ENCODE data around the gene TACC3. TPM values are rescaled to one million over a fixed set of nuclear protein-coding genes. Genes with fewer than 3 reads are reported as not detected.

Gene TACC3
- total RNA-seq, 1 experiment from 2014 or later = 207 TPM

DNA sequence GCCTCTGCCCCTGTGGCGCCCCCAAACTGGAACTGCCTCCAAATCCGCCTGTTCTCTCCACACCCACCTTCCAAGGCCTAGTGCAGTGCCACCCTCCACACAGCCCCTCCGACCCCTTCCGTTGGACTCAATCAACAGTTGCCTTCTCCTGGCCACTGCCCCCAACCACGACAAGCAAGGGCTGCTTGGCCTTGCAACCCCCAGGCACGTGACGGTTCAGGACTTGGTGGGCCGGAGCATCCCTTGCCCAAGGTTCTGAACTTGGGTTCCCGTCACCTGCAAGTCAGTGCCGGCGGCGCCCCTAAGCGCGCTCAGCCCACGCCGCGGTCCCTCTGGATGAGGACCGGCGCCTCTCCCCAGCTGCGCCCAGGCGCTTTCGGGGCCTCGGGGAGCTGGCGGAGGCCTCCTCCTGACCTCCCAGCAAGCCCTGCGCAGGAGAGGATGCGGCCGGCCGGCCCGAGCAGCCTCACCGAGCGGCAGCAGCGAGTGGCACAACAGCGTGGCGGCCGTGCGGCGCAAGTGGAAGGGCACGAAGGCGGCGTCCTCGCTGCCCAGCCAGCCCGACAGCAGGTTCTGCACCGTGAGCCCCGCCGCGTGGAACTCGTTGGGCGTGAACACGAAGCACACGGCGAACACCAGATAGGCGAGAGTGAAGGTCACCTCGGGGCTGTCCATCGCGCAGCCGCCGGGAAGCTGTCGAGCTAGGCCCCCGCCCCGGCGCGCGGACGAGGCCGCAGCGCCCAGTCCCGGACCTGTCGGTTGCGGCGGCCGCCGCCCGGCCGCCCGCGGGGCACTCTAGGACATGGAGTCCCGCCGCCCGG lies 948 bp upstream of the TACC3 start (continued):
- TF ChIP-seq ZNF281 (CRISPR knock-in tag; IDR thresholded peaks at IDR 0.05) (no peak), SMAD4 (CRISPR knock-in tag; IDR thresholded peaks at IDR 0.05) (no peak), ATF1 (CRISPR knock-in tag; IDR thresholded peaks at IDR 0.05) (no peak), HMGA2 (CRISPR knock-in tag; IDR thresholded peaks at IDR 0.05) (no peak), MLX (CRISPR knock-in tag; IDR thresholded peaks at IDR 0.05) (0 out of 2 replicates have a peak, but pooled peaks have one; percentile 56), ARID4B (CRISPR knock-in tag; IDR thresholded peaks at IDR 0.05; ENCODE audit: borderline replicate concordance) (peak; percentile 34), RELA (CRISPR knock-in tag; IDR thresholded peaks at IDR 0.05; ENCODE audit: borderline replicate concordance) (peak; percentile 74; the same call in 1 of the 2 replicates), CREM (CRISPR knock-in tag; IDR thresholded peaks at IDR 0.05) (0 out of 2 replicates have a peak, but pooled peaks have one; percentile 7), FOXP4 (CRISPR knock-in tag; IDR thresholded peaks at IDR 0.05) (peak; percentile 44; the same call in 1 of the 2 replicates), IRF2 (CRISPR knock-in tag; IDR thresholded peaks at IDR 0.05; ENCODE audit: borderline replicate concordance, low read depth) (no peak), GRHL2 (CRISPR knock-in tag; IDR thresholded peaks at IDR 0.05; ENCODE audit: insufficient replicate concordance, severe bottlenecking) (no peak), EMX1 (CRISPR knock-in tag; IDR thresholded peaks at IDR 0.05) (no peak), FOXK1 (CRISPR knock-in tag; IDR thresholded peaks at IDR 0.05) (peak; percentile 46; the same call in 1 of the 2 replicates), NFYB (CRISPR knock-in tag; conservative IDR thresholded peaks at IDR 0.05; ENCODE audit: low read depth) (no peak), ZBTB43 (CRISPR knock-in tag; IDR thresholded peaks at IDR 0.05) (peak; percentile 57; the same call in 1 of the 2 replicates), MAX (CRISPR knock-in tag; IDR thresholded peaks at IDR 0.05) (peak; percentile 64; the same call in 1 of the 2 replicates), FOXP1 (CRISPR knock-in tag; IDR thresholded peaks at IDR 0.05; ENCODE audit: borderline replicate concordance) (peak; percentile 72; the same call in 1 of the 2 replicates), TP53 (CRISPR knock-in tag; IDR thresholded peaks at IDR 0.05) (peak; percentile 74; the same call in 1 of the 2 replicates)
- TF ChIP-seq, protein P1, sequence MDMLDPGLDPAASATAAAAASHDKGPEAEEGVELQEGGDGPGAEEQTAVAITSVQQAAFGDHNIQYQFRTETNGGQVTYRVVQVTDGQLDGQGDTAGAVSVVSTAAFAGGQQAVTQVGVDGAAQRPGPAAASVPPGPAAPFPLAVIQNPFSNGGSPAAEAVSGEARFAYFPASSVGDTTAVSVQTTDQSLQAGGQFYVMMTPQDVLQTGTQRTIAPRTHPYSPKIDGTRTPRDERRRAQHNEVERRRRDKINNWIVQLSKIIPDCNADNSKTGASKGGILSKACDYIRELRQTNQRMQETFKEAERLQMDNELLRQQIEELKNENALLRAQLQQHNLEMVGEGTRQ (CRISPR knock-in tag; IDR thresholded peaks at IDR 0.05) = peak; percentile 81

Data from WTC11 (cell line).